Uterus (tissue), 2 donors: ENCODE results near the gene SCD5.

Source experiments
- CTCF ChIP-seq, 4 experiments: fragments of 200-600 bp in 2 of 4; fragments of 450-650 bp in 2 of 4; sonication (generic) in 2 of 4; IDR thresholded peaks; one replicate each; pipeline ENCODE4 v1.5.1; 2016 to 2019; ENCODE audit warnings: antibody characterized with exemption in 4 of 4, mild to moderate bottlenecking in 2 of 4, moderate library complexity in 1 of 4
- POLR2A ChIP-seq, 2 donors: fragments of 450-650 bp; IDR thresholded peaks; one replicate each; pipeline ENCODE4 v1.6.1; 2016; ENCODE audit warnings: antibody characterized with exemption in 2 of 2, mild to moderate bottlenecking in 1 of 2, moderate library complexity in 1 of 2

GRCh38 chr4:82761229-82761628, 37.4 kb downstream of the SCD5 start:
- no peak for TF ChIP-seq CTCF (IDR thresholded peaks at IDR 0.05)
- TF ChIP-seq POLR2A (IDR thresholded peaks at IDR 0.05), result no peak
